ENCODE measurements around the gene NEMP1.
A peak's percentile ranks its signal among the peaks of the same experiment; 100 is the strongest.

Gene NEMP1

DNA sequence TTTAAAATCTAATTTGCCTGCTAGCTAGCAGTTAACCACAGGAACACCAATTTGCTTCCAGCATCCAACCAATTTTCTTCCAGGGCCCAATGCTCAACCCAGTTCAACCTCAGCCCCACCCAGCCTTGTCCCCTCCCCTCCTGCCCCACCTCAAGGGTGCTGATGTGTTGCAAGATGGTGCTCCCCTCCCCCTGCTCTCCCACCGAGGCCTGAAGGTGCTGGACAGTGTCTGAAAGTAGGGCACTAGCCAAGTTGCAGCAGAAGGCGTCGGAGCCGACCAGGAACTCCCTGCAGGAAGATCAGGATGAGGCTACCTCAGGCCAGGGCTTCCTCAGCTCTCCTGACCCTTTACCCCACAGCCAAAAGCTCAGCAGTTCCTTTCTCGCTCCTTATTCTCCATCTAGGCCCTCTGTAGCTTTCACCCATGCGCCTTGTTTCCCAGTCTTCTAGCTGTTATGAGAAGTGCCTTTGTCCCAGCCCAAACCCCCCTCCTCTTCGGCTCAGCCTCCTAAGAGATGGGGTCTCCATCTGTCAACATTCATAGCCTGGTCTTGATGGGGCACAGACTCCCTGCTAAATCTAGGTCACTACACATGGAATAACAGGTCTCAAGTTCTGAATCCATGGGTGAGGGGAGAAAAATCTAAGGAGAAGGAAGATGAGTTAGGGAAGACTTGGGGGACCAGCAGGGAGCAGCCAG, 29.0 kb upstream of the NEMP1 start:
- DNase-seq, result no peak

- DNase-seq, result no peak
Observed at GRCh38 chr12:57106021-57106708, 27.6 kb upstream of the NEMP1 start.

- DNase-seq, result no peak
Observed at GRCh38 chr12:57105011-57105753, 26.6 kb upstream of the NEMP1 start.

DNA sequence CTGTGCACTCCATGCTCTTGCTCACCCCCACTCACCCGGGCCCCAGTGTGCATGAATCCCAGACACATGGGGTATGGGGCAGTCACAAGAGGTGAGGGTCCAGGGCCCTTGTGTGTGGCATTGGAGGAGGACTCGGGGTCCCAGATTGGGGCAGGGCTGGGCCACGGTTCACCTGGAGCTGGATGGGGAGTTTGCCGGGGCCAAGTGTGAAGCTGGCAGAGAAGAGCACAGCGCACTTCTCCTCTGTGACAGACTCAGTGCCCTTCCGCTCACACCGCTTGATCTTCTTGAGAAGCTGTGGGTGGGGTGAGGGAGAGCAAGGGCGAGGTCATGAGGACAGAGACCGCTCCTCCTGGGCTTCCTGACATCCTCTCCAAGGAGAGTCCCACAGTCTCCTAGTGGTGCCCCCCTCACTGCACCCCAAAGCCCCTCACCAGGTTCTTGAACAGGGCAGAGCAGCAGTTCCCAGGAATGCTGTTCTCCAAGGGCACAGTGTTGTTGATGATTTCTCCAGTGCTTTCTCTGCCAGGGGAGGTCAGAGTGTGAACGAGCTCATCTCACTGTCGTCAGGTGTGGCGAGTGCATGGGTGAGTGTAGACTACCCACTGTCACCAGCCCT, 25.8 kb upstream of the NEMP1 start:
- DNase-seq, result no peak

- no peak for DNase-seq
Observed at GRCh38 chr12:57103856-57104255, 25.3 kb upstream of the NEMP1 start.

GRCh38 chr12:57101892-57102695, 23.5 kb upstream of the NEMP1 start:
- DNase-seq, result no peak

GRCh38 chr12:57099766-57100165, 21.2 kb upstream of the NEMP1 start:
- DNase-seq, result no peak

DNA sequence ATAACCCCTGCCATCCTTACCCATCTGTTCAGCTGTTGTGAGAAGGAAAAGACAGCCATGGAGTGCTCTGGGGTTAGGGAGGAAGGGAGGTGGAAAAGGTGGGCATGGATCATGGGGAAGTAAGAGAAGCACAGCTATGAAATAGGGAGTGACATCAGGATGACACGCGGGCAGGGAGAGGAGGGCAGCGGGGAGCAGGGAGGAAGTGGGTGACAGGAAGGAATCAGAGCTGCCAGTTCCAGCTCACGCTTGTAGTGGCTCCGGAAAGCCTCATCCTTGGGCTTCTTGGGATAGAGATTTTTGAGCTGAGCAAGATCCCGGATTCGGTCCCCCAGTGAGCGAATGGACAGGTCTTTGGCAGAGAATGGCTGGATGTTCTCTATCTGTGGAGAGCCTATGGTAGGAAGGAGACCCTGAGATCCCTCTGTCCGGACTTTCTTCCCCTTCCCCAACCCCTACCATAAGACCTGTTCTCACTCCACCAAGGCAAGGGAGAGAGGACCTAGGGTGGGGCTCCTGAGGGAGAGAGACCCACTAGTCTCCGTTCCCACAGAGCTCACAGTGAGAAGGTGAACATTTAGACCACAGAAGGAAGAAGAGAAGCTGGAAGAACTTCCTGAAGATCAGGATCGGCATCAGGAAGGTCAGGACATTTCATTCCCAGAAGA, 20.6 kb upstream of the NEMP1 start:
- DNase-seq, result no peak

GRCh38 chr12:57098546-57098945, 20.0 kb upstream of the NEMP1 start:
- no peak for DNase-seq

DNA sequence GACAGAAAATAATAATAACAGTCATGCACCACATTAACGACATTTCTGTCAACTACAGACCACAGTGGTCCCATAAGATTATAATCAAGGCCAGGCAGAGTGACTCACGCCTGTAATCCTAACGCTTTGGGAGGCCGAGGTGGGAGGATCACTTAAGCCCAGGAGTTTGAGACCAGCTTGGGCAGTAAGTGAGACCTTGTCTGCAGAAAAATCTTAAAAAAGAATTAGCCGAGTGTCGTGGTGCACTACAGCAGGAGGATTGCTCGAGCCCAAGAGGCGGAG, 18.9 kb upstream of the NEMP1 start:
- no peak for DNase-seq

- no peak for DNase-seq
Observed at GRCh38 chr12:57096748-57097553, 18.4 kb upstream of the NEMP1 start.

- DNase-seq, result peak; percentile 63
Observed at GRCh38 chr12:57096099-57096572, 17.5 kb upstream of the NEMP1 start.

DNA sequence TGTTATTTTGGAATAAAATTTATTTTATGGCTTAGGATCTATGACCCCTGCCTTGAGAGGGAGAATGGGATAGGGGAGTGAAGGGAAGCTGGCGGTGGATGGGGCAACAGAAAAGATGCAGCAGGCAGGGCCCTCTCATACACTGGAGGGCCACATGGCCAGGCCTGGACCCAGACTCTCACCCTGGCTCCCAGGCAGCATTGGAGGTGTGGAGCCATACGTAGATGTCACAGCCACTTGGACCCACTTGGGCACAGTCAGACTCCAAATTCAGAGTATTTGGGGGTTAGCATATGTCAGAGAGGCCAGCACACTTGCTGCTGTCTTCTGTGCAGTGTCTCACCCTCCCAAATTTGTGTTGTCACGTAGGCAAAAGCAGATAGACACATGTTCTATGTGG, 16.8 kb upstream of the NEMP1 start:
- DNase-seq, result no peak

GRCh38 chr12:57094208-57095160, 15.9 kb upstream of the NEMP1 start:
- DNase-seq, result no peak

DNA sequence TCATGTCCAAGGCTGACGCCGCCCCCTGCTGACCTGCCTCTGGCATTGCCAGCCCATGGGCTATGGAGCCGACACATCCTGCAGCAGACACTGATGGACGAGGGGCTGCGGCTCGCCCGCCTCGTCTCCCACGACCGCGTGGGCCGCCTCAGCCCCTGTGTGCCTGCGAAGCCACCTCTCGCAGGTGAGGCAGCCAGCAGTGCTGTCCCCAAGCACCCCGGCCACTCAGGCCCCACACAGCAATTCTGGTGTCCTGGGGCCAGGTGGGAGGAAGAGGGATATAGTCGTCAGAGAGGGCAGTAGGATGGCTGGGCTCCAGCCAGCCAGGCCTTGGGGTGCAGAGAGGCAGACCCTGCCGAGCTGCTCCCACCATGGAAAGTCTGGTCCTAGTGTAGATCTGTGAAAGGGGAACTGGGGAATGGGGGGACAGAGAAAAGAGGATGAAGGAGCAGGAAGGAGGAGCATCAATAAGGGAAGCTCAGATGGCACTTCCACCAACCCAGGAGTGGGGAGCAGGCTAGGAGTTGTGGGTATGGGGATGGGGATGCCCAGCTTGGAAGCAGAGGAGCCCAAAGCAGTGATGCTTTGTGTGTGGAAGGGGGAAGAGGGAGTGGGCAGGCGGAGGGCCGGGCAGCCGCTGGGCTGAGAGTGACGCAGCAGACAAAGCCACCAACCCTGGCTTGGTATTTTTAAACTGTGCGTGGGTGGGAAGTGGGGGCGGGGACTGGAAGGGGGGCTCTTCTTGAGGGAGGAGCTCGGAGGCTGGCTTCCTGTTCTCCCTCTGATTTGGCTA, 15.0 kb upstream of the NEMP1 start:
- DNase-seq, result no peak

DNA sequence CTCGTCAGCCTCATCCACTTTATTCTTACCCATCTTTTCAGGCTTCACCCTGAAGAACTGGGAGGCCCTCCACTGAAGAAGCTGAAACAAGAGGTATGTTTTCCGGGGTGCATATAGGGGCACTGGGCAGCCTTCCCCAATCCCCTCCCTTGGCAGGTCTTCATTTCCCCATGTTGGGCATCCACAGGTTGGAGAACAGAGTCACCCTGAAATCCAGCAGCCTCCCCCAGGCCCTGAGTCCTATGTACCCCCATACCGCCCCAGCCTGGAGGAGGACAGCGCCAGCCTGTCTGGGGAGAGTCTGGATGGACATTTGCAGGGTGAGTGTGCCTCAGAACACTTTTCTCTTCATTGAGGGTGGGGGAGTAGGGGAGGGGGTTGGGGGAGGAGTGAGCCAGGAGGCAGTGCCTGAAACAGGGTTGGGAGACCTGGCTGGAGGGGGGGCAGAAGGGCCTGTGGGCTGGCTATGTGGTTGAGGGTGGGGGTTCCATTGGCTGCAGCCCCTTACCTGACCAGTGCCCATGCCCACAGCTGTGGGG, 14.4 kb upstream of the NEMP1 start:
- DNase-seq, result no peak

- DNase-seq, result no peak
Observed at GRCh38 chr12:57092529-57092862, 13.9 kb upstream of the NEMP1 start.

DNA sequence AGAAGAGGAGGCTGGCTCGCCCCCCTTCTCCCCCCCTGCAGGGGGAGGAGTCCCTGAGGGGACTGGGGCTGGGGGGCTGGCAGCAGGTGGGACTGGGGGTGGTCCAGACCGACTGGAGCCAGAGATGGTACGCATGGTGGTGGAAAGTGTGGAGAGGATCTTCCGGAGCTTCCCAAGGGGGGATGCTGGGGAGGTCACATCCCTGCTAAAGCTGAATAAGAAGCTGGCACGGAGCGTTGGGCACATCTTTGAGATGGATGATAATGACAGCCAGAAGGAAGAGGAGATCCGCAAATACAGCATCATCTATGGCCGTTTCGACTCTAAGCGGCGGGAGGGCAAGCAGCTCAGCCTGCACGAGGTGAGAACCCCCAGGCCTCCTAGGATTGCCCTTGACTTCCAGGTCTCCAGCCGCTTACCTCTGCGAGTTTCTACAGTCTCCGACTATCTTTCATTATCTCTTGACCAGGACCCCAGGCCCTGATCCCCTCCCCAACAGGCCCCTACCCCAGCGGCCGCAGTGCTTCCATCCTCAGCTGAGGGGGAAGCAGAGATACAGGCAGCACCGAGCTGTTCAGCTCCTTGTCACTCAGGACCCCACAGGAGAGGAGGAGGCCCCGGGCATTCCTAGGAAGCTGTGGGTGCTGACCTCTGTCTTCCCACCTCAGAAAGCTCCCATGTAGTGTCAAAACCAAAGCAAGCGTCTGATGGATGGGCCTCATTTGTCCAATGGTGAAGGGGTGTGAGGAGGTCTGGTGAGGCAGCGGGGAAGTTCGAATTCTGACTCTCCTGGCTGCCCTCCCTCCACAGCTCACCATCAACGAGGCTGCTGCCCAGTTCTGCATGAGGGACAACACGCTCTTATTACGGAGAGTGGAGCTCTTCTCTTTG, 13.3 kb upstream of the NEMP1 start:
- DNase-seq, result no peak

Measured in NCI-H1105 (cell line).